Osteoblast (primary cell): ENCODE data around the gene SELENOM. TPM values are rescaled to one million over a fixed set of nuclear protein-coding genes. Genes with fewer than 3 reads are reported as not detected.

ENCODE experiments used
- DNase-seq: peaks from one replicate; pipeline ENCODE4 v3.0.0; 2011; ENCODE audit warnings: low spot score, mixed read lengths; ENCODE audit not compliant: insufficient read length; ENCODE audit errors: missing footprints
- H2AFZ ChIP-seq: 2 replicates; pipeline ENCODE4 v1.6.0; 2011; ENCODE audit warnings: mild to moderate bottlenecking, low read length
- H3K27ac ChIP-seq: 2 replicates; pipeline ENCODE4 v1.5.1; 2011; ENCODE audit warnings: mild to moderate bottlenecking, low read depth, low read length, moderate library complexity
- H3K27me3 ChIP-seq: 2 replicates; pipeline ENCODE4 v1.6.0; 2012; ENCODE audit warnings: mild to moderate bottlenecking, control low read depth, inconsistent platforms, low read length, moderate library complexity; ENCODE audit not compliant: insufficient read depth
- H3K36me3 ChIP-seq: 2 replicates; pipeline ENCODE4 v1.5.1; 2011; ENCODE audit warnings: mild to moderate bottlenecking, low read length, control low read depth, moderate library complexity; ENCODE audit not compliant: insufficient read depth
- H3K4me1 ChIP-seq: 2 replicates; pipeline ENCODE4 v1.5.1; 2011; ENCODE audit warnings: mild to moderate bottlenecking, low read length, control low read depth, moderate library complexity; ENCODE audit not compliant: insufficient read depth
- H3K4me2 ChIP-seq: 2 replicates; pipeline ENCODE4 v1.6.0; 2011; ENCODE audit warnings: mild to moderate bottlenecking, low read length; ENCODE audit not compliant: insufficient read depth
- H3K4me3 ChIP-seq: fragments of 200-600 bp; sonication (generic); 3 replicates; pipeline ENCODE4 v1.5.1; 2012; ENCODE audit warnings: mild to moderate bottlenecking, low read length, inconsistent platforms; ENCODE audit not compliant: insufficient read depth
- H3K79me2 ChIP-seq: 2 replicates; pipeline ENCODE4 v1.6.0; 2012; ENCODE audit warnings: mild to moderate bottlenecking, low read length, control low read depth, inconsistent platforms; ENCODE audit not compliant: insufficient read depth
- H3K9me3 ChIP-seq: 2 replicates; pipeline ENCODE4 v1.5.1; 2011; ENCODE audit warnings: low read depth, low read length, control low read depth
- H4K20me1 ChIP-seq: 2 replicates; pipeline ENCODE4 v1.6.0; 2012; ENCODE audit warnings: mild to moderate bottlenecking, low read length, control low read depth; ENCODE audit not compliant: insufficient read depth
- total RNA-seq: library from RNA; depleted of rRNA; stranded (reverse); fragments of >200 nt; gene quantifications from 2 replicates; pipeline ENCODE4 v1.2.3, GENCODE V29; 2012
- TF ChIP-seq, protein P1 (sequence below): IDR thresholded peaks from 2 replicates; pipeline ENCODE4 v1.5.1; 2011; ENCODE audit warnings: mild to moderate bottlenecking, low read depth, low read length, moderate library complexity; ENCODE audit errors: extremely low read depth

The SELENOM gene
- total RNA-seq, 1 donor: 157 TPM

DNA sequence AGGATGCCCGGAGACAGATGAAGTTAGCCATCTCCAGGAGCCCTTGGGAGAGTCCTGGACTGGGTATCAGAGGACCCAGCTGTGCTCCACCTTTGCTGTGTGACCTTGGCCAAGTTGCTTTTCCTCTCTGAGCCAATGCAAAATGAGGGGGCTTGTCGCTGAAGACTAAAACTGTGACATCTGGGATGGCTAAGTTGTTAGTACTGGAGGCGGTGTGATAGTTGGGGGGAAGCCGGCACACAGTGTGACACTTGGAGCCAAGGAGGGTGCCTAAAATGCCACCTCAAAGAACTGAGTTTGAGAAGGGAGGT is 15.9 kb upstream of the SELENOM start:
- Histone ChIP-seq H3K4me1 (peaks cover 3% of the 10 kb centered on the region), H3K4me2 (peak overlapping the region; percentile 69), H3K27me3 (peaks cover 11% of the 10 kb centered on the region), H4K20me1 (no peaks in the 10 kb centered on the region), H3K9me3 (no peaks in the 10 kb centered on the region), H3K79me2 (no peaks in the 10 kb centered on the region), H2AFZ (no peak overlapping the region), H3K27ac (no peak overlapping the region), H3K4me3 (no peak overlapping the region), H3K36me3 (no peaks in the 10 kb centered on the region)
- TF ChIP-seq, protein P1, sequence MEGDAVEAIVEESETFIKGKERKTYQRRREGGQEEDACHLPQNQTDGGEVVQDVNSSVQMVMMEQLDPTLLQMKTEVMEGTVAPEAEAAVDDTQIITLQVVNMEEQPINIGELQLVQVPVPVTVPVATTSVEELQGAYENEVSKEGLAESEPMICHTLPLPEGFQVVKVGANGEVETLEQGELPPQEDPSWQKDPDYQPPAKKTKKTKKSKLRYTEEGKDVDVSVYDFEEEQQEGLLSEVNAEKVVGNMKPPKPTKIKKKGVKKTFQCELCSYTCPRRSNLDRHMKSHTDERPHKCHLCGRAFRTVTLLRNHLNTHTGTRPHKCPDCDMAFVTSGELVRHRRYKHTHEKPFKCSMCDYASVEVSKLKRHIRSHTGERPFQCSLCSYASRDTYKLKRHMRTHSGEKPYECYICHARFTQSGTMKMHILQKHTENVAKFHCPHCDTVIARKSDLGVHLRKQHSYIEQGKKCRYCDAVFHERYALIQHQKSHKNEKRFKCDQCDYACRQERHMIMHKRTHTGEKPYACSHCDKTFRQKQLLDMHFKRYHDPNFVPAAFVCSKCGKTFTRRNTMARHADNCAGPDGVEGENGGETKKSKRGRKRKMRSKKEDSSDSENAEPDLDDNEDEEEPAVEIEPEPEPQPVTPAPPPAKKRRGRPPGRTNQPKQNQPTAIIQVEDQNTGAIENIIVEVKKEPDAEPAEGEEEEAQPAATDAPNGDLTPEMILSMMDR: no peak
- peak; percentile 87 for DNase-seq

DNA sequence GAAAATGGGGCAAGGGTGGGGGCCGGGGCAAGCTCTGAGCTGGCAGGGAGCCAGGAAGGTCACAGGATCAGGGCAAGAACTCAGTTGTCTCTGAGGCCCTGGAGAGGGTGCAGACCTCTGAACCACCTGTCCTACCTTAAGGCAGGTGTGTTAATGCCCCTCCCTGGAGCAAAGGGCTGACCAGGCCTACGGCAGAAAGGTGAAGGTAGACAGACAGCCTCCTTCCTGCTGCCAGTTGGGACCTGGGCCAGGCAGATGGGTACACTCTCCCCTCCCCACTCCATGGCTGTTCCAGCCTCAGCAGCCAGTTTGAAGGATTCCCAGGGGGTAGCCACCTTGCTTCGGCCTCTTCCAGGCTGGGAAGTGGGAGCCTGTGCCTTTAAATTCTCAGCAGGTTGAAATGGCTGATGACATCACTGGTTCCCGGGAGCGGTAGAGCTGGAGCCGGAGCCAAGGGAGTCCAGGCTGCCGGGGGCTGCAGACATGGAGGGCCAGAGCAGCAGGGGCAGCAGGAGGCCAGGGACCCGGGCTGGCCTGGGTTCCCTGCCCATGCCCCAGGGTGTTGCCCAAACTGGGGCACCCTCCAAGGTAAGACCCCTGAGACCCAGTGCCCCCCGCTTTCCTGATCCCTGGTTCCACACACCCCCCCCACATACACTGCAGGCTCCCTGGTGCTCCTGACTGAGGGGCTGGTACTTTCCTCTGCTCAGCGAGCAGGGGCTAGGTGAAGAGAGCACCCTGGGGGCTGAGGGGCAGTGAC is 15.3 kb upstream of the SELENOM start, which contains the start of gene INPP5J:
INPP5J (plus strand) TSS at position 435 of the 760 bp plus-strand sequence; CDS start at position 484, 49 bp downstream.
- DNase-seq: peak; percentile 97
- no peaks in the 10 kb centered on the region for H3K36me3 ChIP-seq
- peak within 1 kb of the TSS; percentile 69 for H3K4me2 ChIP-seq
- H3K79me2 ChIP-seq: no peaks in the 10 kb centered on the region
- no peaks in the 10 kb centered on the region for H4K20me1 ChIP-seq
- peaks cover 11% of the 10 kb centered on the region for H3K27me3 ChIP-seq
- H3K4me3 ChIP-seq: peak within 1 kb of the TSS; percentile 42
- H3K9me3 ChIP-seq: no peaks in the 10 kb centered on the region
- H3K4me1 ChIP-seq: peaks cover 3% of the 10 kb centered on the region
- TF ChIP-seq, protein P1: no peak
- H2AFZ ChIP-seq: peak within 1 kb of the TSS; percentile 56
- H3K27ac ChIP-seq: no peak within 1 kb of the TSS

DNA sequence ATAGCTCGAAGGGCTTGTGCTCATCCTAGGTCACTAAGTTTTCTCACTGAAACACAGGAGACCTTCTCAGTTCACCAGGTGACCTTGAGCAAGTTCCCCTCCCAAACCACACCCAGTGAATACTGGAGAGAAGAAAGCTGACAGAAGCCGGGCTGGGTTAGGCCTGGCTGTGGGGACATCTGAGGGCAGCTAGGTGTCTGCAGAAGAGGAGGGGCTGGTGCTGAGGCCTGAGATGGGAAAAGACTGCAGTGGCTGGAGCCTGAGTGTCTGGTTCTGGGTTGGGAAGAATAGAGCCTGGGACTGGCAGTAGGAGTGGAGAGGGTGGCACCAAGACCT is 14.8 kb upstream of the SELENOM start:
- peak; percentile 72 for DNase-seq
- Histone ChIP-seq H3K4me1 (peaks cover 3% of the 10 kb centered on the region), H2AFZ (no peak overlapping the region), H3K9me3 (no peaks in the 10 kb centered on the region), H3K27ac (no peak overlapping the region), H3K79me2 (no peaks in the 10 kb centered on the region), H3K4me2 (no peak overlapping the region), H4K20me1 (no peaks in the 10 kb centered on the region), H3K27me3 (peaks cover 11% of the 10 kb centered on the region), H3K36me3 (no peaks in the 10 kb centered on the region), H3K4me3 (no peak overlapping the region)
- TF ChIP-seq, protein P1: no peak

DNA sequence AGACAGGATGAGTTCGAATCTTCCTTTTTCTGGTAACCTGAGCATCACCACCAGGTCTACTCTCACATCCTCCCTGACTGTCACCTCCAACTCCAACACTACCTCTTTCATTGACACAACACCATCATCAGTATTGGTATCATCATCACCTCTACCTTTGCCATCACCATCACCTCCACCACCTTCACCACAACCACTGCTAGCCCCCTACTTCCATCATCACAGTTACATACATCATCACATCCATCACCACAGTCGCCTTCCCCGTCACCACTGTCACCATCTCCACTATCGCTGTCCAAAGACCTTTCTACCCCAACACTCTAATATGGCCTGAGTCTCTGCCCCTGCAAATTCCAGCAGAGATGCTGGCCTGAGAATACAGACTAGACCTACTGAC is 14.0 kb upstream of the SELENOM start:
- peaks cover 3% of the 10 kb centered on the region for H3K4me1 ChIP-seq
- no peak for DNase-seq
- no peaks in the 10 kb centered on the region for H3K36me3 ChIP-seq
- no peak overlapping the region for H2AFZ ChIP-seq
- no peak overlapping the region for H3K27ac ChIP-seq
- H4K20me1 ChIP-seq: no peaks in the 10 kb centered on the region
- no peaks in the 10 kb centered on the region for H3K79me2 ChIP-seq
- peaks cover 11% of the 10 kb centered on the region for H3K27me3 ChIP-seq
- TF ChIP-seq, protein P1: no peak
- H3K4me3 ChIP-seq: no peak overlapping the region
- H3K4me2 ChIP-seq: no peak overlapping the region
- no peaks in the 10 kb centered on the region for H3K9me3 ChIP-seq
